Measurements from ENCODE around the gene LEMD1.
"Not testable (repeated sequence)": the region's sequence is repeated elsewhere in the genome, so short reads cannot be mapped to it uniquely, and the experiment has no call there.

LEMD1 gene

DNA sequence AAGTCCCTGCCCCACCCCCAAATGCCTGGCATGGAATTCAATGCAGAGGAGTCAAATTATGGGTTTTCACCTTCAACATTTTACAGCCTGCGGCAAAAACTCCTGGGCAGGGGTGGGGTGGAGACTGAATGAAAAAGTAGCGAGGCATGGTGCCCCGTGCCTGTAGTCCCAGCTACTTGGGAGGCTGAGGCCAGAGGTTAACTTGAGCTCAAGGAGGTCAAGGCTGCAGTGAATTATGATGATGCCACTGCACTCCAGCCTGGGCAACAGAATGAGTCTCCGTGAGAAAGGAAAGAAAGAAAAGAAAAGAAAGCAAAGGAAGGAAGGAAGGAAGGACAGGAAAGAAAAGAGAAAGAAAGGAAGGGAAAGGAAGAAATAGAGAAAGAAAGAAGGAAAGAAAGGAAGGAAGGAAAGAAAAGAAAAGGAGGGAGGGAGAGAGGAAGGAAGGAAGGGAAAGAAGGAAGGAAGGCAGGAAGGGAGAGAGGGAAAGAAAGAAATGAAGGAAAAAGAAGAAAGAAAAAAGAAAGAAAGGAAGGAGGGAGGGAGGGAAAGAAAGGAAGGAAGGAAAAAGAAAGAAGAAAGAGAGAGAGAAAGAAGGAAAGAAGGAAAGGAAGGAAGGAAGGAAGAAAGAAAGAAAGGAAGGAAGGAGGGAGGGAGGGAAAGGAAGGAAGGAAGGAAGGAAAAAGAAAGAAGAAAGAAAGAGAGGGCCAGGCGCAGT is 11.1 kb downstream of the LEMD1 start:
- Histone ChIP-seq H3K79me2 (ENCODE audit: insufficient read depth, low read depth) (no peaks in the 10 kb centered on the region), H3K27me3 (ENCODE audit: insufficient read depth, low read depth) (no peaks in the 10 kb centered on the region), H3K27ac (no peak overlapping the region), H3K4me1 (ENCODE audit: low read depth, poor library complexity, severe bottlenecking) (no peaks in the 10 kb centered on the region), H3K4me3 (IDR thresholded peaks at IDR 0.05; ENCODE audit: insufficient read depth, low read depth, low read length) (no peak overlapping the region), H2AFZ (ENCODE audit: low read depth) (no peak overlapping the region), H4K20me1 (ENCODE audit: insufficient read depth) (no peaks in the 10 kb centered on the region), H3K36me3 (ENCODE audit: insufficient read depth) (no peaks in the 10 kb centered on the region), H3K4me2 (no peak overlapping the region), H3K9ac (no peak overlapping the region)
- TF ChIP-seq, protein P1, sequence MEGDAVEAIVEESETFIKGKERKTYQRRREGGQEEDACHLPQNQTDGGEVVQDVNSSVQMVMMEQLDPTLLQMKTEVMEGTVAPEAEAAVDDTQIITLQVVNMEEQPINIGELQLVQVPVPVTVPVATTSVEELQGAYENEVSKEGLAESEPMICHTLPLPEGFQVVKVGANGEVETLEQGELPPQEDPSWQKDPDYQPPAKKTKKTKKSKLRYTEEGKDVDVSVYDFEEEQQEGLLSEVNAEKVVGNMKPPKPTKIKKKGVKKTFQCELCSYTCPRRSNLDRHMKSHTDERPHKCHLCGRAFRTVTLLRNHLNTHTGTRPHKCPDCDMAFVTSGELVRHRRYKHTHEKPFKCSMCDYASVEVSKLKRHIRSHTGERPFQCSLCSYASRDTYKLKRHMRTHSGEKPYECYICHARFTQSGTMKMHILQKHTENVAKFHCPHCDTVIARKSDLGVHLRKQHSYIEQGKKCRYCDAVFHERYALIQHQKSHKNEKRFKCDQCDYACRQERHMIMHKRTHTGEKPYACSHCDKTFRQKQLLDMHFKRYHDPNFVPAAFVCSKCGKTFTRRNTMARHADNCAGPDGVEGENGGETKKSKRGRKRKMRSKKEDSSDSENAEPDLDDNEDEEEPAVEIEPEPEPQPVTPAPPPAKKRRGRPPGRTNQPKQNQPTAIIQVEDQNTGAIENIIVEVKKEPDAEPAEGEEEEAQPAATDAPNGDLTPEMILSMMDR (conservative IDR thresholded peaks at IDR 0.05; ENCODE audit: low read depth, low read length) = no peak

DNA sequence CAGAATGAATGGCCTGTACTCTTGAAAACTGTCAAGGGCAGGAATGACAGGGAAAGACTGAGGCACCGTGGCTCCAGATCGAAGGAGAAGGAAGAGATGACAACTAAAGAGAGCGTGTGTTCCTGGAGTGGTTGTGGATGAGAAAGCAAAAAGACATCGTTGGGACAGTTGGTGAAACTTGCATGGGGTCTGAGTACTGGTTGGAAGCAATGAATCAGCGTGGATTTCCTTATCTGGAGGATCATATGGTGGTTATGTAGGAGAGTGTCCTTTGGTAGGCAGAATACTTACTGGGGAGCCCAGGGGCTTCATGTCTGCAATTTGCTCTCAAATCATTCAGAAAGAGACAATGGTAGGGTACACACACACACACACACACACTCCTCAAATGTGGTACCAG is 13.9 kb downstream of the LEMD1 start:
- Histone ChIP-seq H3K4me3 (IDR thresholded peaks at IDR 0.05; ENCODE audit: insufficient read depth, low read depth, low read length) (no peak overlapping the region), H3K4me2 (no peak overlapping the region), H3K27me3 (ENCODE audit: insufficient read depth, low read depth) (no peaks in the 10 kb centered on the region), H3K36me3 (ENCODE audit: insufficient read depth) (no peaks in the 10 kb centered on the region), H3K4me1 (ENCODE audit: low read depth, poor library complexity, severe bottlenecking) (no peaks in the 10 kb centered on the region), H4K20me1 (ENCODE audit: insufficient read depth) (no peaks in the 10 kb centered on the region), H3K9ac (no peak overlapping the region), H2AFZ (ENCODE audit: low read depth) (no peak overlapping the region), H3K79me2 (ENCODE audit: insufficient read depth, low read depth) (no peaks in the 10 kb centered on the region), H3K27ac (no peak overlapping the region)
- TF ChIP-seq, protein P1 (conservative IDR thresholded peaks at IDR 0.05; ENCODE audit: low read depth, low read length) = no peak

DNA sequence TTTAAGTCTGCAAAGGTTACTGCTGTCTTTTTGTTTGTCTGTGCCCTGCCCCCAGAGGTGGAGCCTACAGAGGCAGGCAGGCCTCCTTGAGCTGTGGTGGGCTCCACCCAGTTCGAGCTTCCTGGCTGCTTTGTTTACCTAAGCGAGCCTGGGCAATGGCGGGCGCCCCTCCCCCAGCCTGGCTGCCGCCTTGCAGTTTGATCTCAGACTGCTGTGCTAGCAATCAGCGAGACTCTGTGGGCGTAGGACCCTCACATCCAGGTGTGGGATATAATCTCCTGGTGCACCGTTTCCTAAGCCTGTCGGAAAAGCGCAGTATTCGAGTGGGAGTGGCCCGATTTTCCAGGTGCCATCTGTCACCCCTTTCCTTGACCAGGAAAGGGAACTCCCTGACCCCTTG is 15.6 kb downstream of the LEMD1 start:
- H3K4me3 ChIP-seq (IDR thresholded peaks at IDR 0.05; ENCODE audit: insufficient read depth, low read depth, low read length); H3K79me2 ChIP-seq (ENCODE audit: insufficient read depth, low read depth); H3K9ac ChIP-seq; H3K27me3 ChIP-seq (ENCODE audit: insufficient read depth, low read depth); H3K36me3 ChIP-seq (ENCODE audit: insufficient read depth); H3K4me2 ChIP-seq; H2AFZ ChIP-seq (ENCODE audit: low read depth); H4K20me1 ChIP-seq (ENCODE audit: insufficient read depth); H3K4me1 ChIP-seq (ENCODE audit: low read depth, poor library complexity, severe bottlenecking); H3K27ac ChIP-seq: not testable (repeated sequence)

DNA sequence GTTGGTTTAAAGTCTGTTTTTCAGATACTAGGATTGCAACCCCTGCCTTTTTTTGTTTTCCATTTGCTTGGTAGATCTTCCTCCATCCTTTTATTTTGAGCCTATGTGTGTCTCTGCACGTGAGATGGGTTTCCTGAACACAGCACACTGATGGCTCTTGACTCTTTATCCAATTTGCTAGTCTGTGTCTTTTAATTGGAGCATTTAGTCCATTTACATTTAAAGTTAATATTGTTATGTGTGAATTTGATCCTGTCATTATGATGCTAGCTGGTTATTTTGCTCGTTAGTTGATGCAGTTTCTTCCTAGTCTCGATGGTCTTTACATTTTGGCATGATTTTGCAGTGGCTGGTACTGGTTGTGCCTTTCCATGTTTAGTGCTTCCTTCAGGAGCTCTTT is 17.4 kb downstream of the LEMD1 start:
- H3K27me3 ChIP-seq (ENCODE audit: insufficient read depth, low read depth); H3K9ac ChIP-seq; H3K4me1 ChIP-seq (ENCODE audit: low read depth, poor library complexity, severe bottlenecking); H3K79me2 ChIP-seq (ENCODE audit: insufficient read depth, low read depth); H2AFZ ChIP-seq (ENCODE audit: low read depth); H3K4me2 ChIP-seq; H3K36me3 ChIP-seq (ENCODE audit: insufficient read depth); H3K27ac ChIP-seq; H4K20me1 ChIP-seq (ENCODE audit: insufficient read depth); H3K4me3 ChIP-seq (IDR thresholded peaks at IDR 0.05; ENCODE audit: insufficient read depth, low read depth, low read length): not testable (repeated sequence)

DNA sequence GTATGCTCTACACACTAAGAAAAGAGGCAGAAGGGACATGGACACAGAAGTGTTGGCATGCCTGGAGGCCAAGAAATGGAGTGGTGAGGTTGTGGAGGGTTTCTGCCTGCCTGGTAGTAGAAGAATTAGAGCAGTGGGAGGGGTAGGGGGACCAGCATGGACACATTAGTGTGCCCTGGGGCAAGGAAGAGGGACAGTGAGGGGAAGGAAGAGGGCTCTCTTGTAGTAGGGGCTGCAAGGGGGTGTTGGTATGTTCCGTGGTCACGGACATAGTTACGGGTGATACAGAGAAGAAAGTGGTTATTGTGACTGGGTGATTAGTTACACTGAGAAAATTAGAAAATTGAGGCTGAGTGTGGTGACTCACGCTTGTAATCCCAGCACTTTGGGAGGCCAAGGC is 23.3 kb downstream of the LEMD1 start:
- Histone ChIP-seq H3K4me1 (ENCODE audit: low read depth, poor library complexity, severe bottlenecking) (no peaks in the 10 kb centered on the region), H3K27me3 (ENCODE audit: insufficient read depth, low read depth) (no peaks in the 10 kb centered on the region)
- TF ChIP-seq, protein P1 (conservative IDR thresholded peaks at IDR 0.05; ENCODE audit: low read depth, low read length) = no peak

More for the DNA sequence above, 23.3 kb downstream of the LEMD1 start:
- Histone ChIP-seq H3K4me2 (no peak overlapping the region), H3K4me3 (IDR thresholded peaks at IDR 0.05; ENCODE audit: insufficient read depth, low read depth, low read length) (no peak overlapping the region), H3K9ac (no peak overlapping the region), H4K20me1 (ENCODE audit: insufficient read depth) (no peaks in the 10 kb centered on the region), H3K79me2 (ENCODE audit: insufficient read depth, low read depth) (no peaks in the 10 kb centered on the region), H3K27ac (no peak overlapping the region), H2AFZ (ENCODE audit: low read depth) (no peak overlapping the region), H3K36me3 (ENCODE audit: insufficient read depth) (no peaks in the 10 kb centered on the region)

Data from KMS-11 (cell line).